HUDEP-2 (cell line): ENCODE results near the gene ROBO2.

Experiments used
- DNase-seq, 76 experiments: peaks; one replicate each; lab custom pipeline; 2025; ENCODE audit not compliant: unreplicated experiment in 76 of 76; lab: John Stamatoyannopoulos, UW

The ROBO2 gene

GRCh38 chr3:77247817-77248216 lies 207.9 kb downstream of the ROBO2 start:
- DNase-seq = no peak

- no peak for DNase-seq
Measured at GRCh38 chr3:77248420-77248819, 208.5 kb downstream of the ROBO2 start.

GRCh38 chr3:77251136-77251535 lies 211.2 kb downstream of the ROBO2 start:
- DNase-seq = no peak

DNA sequence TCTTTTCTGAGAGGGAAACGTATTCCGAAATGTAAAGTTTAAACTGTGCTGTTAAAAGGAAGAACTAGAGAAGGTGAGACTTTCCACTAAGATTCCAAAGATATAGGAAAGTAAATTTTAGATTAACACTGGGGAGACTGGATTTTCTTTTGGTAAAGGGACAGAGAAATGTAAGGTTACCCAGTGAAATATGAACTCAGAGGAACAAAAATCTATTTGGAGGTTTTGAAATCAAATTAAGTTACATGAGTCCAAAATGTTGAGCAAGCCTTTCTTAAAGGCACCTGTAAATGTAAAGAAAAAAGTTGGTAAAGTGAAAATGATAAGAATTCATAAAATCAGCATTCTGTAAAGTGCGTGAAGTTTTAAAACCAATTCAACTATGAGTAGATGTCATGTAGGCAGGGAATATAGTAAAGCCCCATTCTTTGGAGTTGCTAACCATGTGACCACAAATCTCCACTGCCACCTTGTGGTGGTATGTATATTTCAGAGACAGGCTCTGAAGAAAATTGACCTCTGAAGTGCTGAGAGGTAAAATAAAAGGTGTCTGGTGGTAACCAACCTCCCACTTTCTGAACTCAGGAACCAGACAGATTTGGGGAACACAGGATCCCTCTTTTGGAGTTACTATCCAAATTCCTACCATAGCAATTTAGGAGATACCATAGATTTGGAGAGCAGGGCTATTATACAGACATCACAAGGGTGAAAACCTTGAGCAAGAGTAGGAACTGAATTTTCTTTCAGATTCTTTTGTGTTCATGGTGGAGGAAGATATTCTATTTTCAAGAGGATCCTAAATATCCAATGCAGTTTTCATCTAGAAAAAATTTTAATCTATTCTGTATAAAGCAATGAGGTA lies 215.3 kb downstream of the ROBO2 start:
- DNase-seq = peak in 22 of 76 experiments; percentile 1 to 83 (median 59)

DNA sequence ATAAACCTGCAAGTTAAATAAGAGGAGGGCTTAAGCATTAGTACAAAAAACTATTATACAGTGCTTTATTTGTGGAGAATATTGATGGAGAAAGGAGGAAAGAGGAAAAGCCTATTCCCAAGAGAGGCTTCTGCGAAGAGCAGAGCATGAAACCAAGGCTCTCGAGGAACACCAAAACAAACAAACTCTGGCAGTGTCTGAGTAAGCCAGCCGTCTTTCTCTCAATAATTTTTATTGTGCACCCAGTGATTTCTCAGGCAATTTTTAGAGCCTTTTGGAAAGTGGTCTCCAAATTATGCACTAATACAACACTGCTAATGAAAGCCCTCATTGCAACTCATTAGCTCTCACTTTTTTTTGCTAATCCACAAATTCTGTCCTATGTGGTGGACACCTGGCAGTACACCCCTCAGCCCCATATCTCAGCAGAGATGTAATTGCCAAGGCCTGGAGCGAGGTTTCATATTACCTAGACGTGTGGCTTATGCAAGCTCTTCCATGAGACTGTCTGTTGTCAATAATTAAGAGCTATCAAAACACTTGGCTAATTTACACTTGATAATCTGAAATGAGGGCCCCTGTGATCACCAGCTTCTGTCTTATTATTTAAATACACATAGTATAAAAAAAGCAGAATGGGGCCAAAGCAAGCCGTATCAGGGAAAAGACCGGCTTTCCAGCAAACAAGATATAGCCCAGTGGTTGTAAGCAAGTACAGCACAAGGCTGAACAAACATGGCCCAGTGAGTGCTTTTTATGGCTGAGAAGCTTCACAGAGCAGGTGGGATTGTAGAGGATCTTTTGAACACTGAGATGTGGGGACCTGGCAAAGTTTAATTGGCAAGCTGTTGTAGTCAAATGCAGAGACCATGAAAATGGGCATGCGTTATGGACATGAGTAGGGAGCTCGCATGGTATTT lies 216.9 kb downstream of the ROBO2 start:
- DNase-seq = no peak

DNA sequence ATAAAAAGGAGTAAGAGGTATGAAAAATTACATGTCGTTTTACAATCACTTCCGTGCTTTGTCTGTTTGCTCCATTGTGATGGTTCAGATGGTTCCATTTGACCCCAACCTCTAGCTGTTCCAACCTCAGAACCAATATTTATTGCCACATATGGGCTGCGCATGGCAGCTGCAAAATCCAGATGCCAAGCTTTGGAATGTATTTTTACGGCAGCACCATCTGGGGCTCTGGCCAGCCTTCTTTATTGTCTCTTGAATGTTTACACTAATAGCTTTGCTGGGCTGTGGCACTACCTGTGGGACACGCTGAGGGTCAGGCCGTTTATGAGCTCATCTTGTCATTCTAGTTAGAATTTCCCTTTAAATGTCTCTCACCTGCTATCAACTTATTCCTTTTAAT lies 219.8 kb downstream of the ROBO2 start:
- no peak for DNase-seq

- DNase-seq = no peak
Measured at GRCh38 chr3:77262361-77262760, 222.5 kb downstream of the ROBO2 start.

GRCh38 chr3:77267589-77267988 lies 227.7 kb downstream of the ROBO2 start:
- no peak for DNase-seq

DNA sequence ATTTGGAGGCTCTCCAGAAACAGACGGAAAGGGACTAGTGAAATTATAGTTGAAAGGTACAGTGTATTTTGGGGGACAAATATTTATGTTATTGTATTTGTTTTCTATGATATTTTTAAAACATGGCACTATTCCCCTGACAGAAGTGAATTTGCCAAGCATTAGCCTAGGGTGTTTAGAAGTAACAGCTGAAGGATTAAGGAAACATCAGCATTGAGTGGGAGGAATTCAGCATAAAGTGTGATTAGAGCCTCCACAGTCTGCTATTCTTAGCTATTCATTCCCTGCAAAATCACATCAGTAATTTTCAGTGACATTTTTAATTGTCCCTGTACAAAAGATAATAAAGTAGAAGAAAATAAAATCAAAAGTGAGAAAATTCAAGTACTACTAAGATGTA lies 231.4 kb downstream of the ROBO2 start:
- no peak for DNase-seq

- DNase-seq = no peak
Measured at GRCh38 chr3:77271711-77272110, 231.8 kb downstream of the ROBO2 start.

- DNase-seq = no peak
Measured at GRCh38 chr3:77279276-77279675, 239.4 kb downstream of the ROBO2 start.

DNA sequence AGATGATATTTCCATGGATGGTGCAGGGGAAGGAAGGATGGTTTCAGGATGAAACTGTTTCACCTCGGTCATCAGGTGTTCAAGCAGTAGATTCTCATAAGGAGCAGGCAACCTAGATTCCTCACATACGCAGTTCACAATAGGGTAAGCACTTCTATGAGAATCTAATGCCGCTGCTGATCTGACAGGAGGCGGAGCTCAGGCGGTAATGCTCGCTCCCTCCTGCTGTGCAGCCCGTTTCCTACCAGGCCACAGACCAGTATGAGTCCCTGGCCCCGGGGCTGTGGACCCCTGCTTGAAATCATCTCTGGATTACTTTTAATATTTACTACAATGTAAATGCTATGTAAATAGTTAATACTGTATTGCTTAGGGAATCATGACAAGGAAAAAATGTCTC lies 241.8 kb downstream of the ROBO2 start:
- DNase-seq = peak in 6 of 76 experiments; percentile 16 to 38 (median 22)

- DNase-seq = no peak
Measured at GRCh38 chr3:77283108-77283507, 243.2 kb downstream of the ROBO2 start.

GRCh38 chr3:77288348-77288747 lies 248.4 kb downstream of the ROBO2 start:
- DNase-seq = no peak

- DNase-seq = peak in 1 of 76 experiments; percentile 3
Measured at GRCh38 chr3:77296527-77296926, 256.6 kb downstream of the ROBO2 start.

GRCh38 chr3:77298417-77298816 lies 258.5 kb downstream of the ROBO2 start:
- DNase-seq = peak in 1 of 76 experiments; percentile 15

- DNase-seq = no peak
Measured at GRCh38 chr3:77303955-77304699, 264.2 kb downstream of the ROBO2 start.

DNA sequence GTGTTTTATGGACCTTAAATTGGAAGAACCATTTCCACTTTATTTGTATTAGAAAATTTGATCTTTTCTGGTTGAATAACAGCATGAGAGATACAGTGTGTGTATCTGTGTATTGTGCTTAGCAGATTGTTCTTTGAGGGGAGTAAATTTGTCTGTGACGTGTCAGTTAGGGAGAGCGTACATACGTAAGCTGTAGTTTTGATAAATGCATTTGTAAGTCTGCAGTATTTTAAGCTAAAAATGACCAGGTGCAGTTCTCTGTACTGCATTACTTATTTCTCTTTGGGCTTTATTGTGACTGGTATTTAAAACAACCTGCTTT lies 264.8 kb downstream of the ROBO2 start:
- DNase-seq = no peak

GRCh38 chr3:77309460-77309859 lies 269.6 kb downstream of the ROBO2 start:
- DNase-seq = no peak

DNA sequence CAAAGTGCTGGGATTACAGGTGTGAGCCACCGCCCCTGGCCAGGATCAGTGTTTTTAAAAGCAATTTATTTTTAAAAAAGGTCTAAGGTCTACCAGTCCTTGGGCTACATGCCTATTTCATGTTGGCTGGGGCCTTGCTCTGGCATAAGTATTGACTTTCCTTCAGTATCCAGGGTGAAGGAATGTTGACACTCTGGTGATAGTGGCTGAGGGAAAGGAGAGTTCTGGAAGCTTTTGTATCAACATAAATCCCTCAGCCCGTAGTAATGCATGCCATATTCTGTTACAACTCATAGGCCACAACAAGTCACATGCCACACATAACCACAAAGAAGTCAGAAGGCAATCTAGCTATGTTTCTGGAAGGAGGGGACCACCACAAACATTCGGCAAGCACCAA lies 273.9 kb downstream of the ROBO2 start:
- no peak for DNase-seq

DNA sequence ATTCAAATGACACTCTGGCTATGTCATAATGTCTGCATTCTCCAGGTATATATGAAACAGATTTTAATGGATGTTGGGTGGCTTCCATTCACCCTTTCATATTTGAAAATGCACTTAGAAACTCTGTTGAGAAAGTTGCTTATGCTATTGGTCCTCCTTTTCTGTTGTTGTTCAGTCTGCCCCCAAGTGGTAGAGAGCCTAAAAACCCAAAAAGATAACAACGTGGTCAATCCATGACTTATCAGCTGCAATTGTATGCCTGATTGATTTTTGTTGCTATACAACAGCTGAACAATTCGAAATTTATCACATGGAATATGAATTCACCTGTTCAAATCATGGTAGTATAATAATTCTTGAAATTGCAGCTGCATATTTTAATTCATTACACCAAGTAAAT lies 279.8 kb downstream of the ROBO2 start:
- DNase-seq = peak in 9 of 76 experiments; percentile 15 to 67 (median 39)
